GM19468 (cell line): ENCODE data around the gene PNRC1.
"Not testable (repeated sequence)": the region's sequence is repeated elsewhere in the genome, so short reads cannot be mapped to it uniquely, and the experiment has no call there.

Source experiments
- ATAC-seq: cut with Tn5 transposase; IDR thresholded peaks from one replicate; pipeline ENCODE4 v1.9.1; 2021; ENCODE audit warnings: mild to moderate bottlenecking, moderate library complexity, moderate number of reproducible peaks; ENCODE audit not compliant: unreplicated experiment; ENCODE audit errors: extremely low read depth

PNRC1 gene

DNA sequence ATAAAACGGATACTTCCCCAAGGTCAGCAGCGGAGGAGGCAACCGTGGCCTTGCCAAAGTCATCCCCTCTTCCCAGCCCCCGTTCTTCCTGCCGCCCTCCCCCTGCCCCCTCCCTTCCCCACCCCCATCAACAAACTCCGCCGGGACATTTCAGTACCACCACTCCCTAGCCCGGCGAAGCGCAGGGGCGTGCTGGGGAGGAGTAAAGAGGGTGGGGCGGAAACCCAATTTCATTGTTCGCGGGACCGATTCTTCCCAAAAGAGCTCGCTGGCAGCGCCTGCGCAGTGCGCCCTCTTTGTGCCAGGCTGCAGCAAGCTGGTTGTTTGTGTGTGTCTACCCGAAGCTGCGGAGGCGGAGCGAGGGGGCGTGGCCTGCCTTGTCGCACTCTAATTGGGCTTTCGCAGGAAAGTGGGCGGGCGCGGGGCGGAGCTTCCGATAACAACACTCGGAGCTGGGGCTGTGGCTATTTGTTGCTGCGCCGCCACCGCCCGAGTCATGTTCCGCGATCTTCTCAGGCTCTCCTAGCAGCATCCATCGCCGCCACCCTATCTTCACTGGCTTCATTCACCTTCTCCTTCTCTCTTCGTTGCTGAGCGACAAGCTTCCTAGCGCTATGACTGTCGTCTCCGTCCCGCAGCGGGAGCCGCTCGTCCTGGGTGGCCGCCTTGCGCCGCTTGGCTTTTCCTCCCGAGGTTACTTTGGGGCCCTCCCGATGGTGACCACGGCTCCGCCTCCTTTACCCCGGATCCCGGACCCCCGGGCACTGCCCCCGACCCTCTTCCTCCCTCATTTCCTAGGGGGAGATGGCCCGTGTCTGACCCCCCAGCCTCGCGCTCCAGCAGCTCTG, at the start of gene PNRC1:
Gene PNRC1, plus strand, starts transcription at position 471 of the 848 bp plus-strand sequence. Its CDS starts 144 bp downstream, at position 615.
- ATAC-seq, result peak; percentile 80

DNA sequence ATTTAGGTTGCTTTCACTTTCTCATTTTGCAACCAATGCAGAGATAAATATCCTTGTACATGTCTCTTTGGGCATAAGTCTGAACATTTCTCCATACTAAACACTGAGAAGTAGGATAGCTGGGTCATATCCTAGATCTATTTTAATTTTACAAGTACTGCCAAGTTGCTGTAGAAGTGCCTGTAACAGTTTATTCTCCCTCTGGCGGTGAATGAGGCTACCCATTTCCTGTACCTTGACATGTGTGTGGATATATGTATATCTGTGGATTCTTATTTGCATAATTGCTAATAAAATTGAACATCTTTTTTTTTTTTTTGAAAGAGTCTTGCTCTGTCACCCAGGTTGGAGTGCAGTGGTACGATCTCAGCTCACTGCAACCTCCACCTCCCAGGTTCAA, 48.0 kb upstream of the PNRC1 start:
- no peak for ATAC-seq

DNA sequence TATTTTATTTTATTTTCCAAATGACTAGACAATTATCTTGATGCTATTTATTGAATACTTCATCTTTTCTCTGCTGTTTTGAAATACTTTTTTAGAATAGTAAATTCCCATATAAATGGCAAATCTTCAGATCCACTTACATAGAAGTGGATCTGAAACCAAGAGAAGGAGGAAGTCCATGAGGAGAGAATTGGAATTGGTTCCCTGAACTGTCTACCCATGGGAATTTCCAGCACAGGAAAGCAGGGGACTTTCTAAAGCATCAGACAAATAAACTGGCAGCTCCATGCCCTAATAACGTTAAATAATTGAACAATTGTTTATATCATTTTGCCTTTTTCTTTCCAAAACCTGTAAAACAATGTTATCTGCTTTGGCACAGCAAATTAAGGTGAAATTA, 47.1 kb upstream of the PNRC1 start:
- ATAC-seq, result no peak

DNA sequence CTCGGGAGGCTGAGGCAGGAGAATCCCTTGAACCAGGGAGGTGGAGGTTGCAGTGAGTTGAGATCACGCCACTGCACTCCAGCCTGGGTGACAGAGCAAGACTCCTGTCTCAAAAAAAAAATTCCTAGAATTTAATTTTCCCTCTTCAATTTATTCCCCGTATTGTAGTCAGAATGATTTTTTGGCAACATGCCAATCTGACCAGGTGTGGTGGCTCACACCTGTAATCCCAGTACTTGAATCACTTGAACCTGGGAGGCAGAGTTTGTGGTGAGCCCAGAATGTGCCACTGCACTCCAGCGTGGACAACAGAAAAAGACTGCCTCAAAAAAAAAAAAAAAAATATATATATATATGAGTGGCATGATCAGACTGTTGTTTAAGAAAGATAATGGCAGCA, 46.4 kb upstream of the PNRC1 start:
- not testable (repeated sequence) for ATAC-seq

DNA sequence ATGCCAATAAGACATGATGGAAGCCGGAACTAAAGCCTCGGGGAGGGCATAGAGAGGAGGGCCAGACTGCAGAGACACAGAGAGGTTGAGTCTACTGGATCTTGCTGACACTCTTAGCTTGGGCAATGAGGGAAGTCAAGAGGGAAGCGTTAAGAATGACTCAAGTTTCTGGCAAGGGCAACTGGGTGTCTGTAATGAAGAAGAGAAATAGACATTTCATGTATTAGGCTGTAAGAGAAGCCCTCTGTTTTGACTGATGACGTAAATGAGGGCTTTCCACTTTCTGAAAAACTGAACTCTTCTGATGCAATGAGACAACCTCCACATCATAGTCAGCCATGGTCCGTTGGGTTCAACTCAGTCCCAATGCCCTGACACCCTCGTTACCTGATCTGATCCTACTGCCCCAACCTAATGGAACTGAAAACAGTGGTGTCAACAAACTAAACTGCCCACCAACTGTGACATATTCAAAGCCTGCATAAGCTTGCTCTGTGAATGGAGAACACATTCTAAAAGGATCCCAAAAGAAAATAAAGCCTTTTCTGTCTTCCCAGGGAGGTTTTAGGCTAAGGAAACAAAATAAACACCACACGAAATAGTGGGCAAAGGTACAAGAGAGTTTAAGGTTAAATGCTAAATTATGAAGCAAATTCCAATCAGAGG, 45.8 kb upstream of the PNRC1 start:
- ATAC-seq, result no peak

DNA sequence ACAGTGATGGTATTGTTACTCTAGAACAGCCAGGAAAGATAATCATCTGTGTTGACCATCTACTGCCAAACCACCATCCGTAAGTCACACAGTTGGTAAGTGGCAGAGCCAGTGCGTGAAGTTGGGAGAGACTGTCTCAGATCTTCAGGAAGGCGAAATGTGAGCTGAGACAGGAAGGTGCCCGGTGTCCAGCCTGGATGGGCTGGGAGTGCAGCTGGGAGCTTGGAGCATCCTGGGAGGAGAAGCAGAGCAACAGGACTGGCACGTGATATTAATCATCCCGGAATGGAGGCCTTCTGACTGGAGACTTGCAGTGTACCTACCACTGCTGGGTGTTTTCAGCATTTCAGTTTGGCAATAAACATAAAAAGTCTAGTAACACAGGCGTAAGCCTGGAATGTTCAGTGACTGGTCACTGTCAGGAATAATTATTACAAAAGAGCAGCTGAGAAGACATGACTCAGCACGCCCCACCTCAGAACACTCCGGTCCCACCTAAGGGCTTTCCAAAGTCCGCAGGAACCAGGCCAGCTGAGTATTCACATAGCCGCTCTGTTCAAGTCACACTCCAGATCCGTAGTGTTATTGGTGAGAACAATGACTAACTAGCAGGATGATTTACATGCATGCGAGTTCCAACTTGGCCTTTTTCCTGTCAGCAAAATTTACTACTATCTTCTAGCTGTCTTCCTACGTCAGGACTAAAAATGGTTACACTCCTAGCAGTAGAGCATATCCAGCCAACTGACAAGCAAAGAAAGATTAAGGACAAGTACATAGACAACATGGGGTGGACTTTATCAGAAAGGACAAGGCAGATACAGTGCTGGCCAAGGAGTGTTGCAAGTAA, 45.1 kb upstream of the PNRC1 start:
- no peak for ATAC-seq

DNA sequence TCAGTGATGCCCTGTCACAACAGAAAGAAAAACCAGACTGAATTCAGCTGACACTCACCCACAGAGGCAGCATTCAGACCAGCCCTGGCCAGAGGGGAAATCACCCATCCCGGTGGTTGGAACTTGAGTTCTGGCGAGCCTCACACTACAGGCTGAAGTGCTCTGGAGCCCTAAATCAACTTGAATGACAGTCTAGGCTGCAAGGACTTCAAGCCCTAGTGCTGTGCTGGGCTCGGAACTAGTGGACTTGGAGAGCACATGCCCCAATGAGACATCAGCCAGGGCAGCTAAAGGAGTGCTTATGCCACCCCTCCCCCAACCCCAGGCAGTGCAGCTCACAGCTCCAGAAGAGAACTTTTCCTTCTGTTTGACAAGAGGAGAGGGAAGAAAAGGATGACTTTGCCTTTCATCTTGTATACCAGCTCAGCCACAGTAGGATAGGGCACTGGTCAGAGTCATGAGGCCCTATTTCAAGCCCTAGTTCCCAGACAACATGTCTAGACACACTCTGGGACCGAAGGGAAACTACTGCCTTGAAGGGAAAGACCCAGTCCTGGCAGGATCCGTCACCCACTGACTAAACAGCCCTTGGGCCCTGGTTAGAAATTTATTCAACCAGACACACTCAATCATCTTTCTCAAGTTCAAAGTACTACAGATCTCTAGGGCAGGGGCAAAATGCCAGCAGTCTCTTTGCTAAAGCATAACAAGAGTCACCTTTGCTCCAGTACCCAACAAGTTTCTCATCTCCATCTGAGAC, 43.2 kb upstream of the PNRC1 start:
- no peak for ATAC-seq

DNA sequence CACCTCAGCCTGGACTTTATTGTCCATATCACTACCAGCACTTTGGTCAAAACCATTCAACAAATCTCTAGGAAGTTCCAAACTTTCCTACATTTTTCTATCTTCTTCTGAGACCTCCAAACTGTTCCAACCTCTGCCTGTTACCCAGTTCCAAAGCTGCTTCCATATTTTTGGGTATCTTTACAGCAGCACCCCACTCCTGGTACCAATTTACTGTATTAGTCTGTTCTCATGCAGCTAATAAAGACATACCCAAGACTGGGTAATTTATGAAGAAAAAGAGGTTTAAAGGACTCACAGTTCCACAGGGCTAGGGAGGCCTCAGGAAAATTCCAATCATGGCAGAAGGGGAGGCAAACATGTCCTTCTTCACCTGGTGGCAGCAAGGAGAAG, 42.7 kb upstream of the PNRC1 start:
- ATAC-seq, result not testable (repeated sequence)

DNA sequence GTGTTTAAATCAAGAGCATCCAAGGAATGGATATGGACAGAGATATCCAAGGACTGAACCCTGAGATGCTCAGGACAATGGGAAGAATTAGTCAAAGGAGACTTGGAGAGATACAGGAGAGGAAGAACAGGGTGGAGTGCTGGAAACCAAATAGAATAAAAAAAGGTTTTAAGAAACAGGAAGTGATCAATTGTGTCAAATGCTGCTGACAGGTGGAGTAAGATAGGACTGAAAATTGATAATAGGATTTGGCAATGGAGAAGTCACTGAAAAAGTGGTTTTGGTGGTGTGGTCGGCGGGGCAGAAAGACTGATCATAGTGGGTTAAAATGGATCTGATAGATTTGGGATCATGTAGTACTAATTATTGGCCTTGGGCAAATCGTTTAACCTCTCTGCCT, 37.9 kb upstream of the PNRC1 start:
- no peak for ATAC-seq

DNA sequence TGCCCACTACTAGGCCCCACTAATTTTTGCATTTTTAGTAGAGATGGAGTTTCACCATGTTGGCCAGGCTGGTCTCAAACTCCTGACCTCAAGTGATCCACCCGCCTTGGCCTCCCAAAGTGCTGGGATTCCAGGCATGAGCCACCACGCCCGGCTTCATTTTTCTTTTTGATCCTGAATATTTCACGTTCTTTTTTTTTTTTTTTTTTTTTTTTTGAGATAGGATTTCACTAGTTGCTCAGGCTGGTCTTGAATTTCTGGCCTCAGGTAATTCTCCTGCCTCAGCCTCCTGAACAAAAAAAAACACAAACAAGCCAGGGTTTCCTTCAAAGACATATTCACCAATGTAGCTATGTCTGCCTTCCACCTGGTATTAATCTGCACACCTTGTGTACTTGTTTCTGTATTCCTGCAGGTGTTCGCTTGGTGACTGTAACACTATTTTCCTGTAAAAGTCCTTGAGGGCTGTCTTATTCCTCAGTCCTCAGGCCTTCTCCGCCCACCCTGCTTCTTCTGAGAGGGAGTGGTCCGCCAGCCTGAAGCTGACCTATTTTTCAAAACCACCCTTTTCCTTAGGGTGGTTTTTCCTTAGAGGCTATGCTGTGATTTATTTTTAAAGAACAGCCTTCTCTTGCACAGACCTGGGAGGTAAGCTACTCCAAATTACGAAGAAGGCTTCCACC, 36.1 kb upstream of the PNRC1 start:
- ATAC-seq, result no peak

DNA sequence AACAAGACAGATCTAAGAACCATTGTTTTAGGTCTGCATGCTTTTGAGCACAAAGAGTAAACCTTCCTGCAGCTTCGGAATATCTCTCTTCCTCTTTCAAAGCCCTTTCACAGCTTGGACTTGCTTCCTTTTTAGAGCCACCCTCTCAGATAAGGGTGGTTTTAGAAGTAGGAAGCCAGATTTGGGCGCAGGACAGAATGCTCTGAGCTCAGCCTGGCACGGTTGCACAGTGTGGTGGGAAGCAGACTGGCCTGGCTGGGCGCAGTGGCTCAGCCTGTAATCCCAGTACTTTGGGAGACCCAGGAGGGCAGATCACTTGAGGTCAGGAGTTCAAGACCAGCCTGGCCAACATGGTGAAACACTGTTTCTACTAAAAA, 35.6 kb upstream of the PNRC1 start:
- no peak for ATAC-seq

DNA sequence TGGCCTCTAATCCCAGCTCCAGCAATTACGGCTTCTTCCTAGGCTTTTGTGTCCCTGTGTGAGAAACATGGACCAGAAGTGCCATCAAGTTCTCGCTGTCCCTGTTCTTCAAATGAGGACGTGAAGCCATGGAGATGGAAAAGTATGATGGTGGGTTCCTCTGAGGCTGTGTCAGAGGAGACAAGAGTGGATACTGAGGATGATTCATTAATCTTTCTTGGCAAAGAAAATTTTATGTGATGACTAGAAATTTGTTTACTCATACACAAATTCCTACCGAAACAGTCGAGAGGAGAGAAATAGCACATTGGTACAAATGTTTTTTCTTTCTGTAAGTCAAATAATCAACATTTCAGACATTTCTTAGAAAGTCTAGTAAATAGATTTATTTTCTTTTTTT, 35.0 kb upstream of the PNRC1 start:
- no peak for ATAC-seq

DNA sequence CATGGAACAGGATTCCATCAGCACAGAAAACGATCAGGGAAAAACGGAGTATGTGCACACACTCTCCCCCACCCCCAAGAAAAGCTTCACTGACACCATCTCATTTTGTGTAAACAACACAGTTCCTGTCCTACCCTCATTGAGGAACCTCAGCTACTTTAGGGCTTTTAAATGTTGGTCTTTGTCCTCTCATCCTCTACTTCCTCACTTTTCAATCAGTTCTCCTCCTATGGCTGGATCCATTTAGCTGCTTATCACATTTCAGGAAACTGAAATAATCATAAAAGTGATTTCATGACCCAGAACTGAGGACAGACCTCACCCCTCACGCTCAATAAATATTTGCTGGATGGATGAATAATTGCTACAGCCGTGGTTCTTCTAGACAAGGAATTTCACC, 33.1 kb upstream of the PNRC1 start:
- ATAC-seq, result no peak

DNA sequence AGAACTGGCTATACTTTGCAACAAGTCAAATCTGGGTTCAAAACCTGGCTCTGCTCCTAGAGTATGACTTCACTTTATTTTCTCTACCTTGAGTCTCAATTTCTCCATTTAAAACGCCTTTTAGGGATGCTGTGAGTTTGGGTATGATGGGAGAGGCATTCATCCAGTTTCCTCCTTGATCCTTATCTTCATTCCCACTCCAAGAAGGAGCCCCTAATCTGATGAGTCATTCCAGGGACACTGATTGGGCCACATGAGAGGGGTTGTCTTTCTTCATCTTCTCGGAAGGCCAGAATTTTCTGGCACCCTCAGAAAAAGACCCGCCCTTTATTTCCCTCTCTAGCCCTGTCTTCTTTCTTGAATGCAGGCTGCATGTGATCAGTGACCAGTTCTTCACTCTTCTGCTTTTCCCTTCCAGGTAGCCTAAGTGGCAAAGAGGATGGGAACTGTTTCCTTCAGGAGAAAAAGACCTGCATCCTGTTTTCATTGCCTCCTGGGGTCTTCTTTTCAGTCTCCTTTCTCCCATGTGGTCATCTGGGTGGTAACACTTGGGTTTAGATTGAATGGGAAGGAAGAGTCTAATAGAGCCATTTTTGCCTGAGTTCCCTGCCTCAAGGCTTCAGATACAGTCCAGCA, 32.1 kb upstream of the PNRC1 start:
- ATAC-seq, result no peak

DNA sequence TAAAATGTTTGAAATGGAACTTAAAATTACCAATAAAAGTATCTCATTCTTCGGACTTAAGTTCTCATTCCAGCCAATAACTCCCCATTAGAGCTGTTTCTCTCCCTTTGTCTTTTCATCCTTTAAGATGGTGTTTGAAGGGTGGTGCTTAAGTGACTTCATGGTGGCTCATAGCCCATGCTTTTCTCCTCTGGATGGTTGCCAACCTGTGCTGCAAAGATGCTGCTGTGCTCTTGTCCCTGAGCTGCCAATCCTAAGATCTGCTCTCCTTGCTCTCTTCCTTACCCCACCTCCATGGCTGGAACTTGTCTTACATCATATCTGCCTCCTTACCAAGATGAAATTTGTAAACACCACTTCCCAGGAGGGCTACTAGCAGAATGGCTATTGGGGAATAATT, 31.6 kb upstream of the PNRC1 start:
- ATAC-seq, result no peak

DNA sequence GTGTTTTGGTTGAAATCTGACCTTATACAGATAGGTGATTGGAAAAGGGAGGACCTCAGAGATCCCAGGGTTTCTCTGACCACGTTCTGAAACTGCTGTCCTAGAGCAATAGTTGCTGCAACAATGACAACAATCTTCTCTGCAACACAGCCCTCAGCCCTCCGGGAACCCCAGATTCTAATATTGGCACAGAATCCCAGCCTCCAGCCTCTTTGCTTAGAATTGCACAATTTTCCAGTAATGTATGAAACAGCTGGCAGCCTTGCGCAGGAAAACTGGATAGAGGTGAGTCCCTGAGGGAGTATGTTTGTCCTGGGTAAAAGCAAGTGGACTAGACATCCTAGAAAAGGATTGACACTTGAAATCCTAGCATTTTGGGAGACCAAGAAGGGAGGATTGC, 30.4 kb upstream of the PNRC1 start:
- no peak for ATAC-seq

DNA sequence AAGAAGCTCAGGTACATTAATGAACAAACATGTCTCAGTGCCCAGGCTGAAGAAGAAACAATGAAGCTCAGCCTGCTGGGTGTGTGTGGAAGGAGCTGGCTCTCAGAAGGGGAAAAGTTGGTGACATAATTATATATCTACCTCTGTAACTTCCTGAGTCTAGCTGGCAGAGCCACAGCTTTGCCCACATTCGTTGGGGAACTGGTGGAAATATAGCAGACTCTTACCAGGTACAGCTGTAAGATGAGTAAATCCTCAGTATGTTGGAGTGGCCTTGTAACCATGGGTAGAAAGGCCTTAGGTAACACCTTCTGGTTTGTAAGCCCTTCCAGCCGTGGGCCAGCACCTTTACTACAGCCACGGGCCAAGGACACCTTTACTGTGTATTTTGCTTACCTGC, 29.9 kb upstream of the PNRC1 start:
- ATAC-seq, result no peak

DNA sequence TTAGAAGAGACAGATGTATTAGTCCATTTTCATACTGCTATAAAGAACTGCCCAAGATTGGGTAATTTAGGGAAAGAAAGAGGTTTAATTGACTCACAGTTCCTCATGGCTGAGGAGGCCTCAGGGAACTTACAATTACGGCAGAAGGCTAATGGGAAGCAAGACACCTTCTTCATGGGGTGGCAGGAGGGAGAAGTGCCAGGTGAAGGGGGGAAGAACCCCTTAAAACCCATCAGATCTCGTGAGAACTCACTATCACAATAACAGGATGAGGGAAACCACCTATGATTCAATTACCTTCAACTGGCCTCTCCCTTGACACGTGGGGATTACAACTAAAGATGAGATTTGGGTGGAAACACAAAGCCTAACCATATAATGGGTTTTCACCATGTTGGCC, 28.9 kb upstream of the PNRC1 start:
- no peak for ATAC-seq

DNA sequence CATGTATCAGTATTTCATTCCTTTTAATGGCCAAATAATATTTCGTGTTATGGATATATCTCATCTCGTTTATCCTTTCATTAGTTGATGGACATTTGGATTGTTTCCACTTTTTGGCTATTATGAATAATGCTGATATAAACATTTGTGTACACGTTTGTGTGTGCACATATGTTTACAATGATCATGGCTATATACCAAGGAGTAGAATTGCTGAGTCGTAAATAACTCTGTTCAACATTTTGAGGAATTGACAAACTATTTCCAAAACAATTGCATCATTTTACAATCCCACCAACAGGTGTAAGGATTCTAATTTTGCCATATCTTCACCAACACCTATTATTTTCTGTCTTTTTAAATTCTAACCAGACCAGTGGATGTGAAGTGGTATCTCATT, 26.3 kb upstream of the PNRC1 start:
- no peak for ATAC-seq
